Measurements from ENCODE around the gene AEN.

AEN gene

DNA sequence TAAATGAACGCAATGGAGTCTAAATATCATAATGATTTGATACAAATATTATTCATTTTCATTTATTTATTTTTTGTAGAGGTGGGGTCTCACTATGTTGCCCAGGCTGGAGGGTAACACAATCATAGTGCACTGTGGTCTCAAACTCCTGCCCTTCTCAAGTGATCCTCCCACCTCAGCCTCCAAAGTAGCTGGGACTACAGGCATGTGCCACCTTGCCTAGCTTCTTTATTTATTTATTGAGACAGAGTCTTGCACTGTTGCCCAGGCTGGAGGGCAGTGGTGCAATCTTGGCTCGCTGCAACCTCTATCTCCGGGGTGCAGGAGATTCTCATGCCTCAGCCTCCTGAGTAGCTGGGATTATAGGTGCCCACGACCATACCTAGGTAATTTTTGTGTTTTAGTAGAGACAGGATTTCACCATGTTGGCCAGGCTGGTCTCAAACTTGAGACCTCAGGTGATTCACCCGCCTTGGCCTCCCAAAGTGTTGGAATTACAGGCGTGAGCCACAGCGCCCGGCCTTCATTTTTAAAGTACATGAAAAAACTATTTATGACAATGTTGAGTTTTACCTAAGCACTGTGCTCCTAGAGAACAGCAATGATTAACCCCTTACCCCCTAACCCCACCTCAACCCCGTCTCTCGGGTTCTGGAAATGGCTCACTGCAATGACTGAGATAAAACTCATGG, 4.0 kb upstream of the AEN start:
- Histone ChIP-seq H3K4me3 (ENCODE audit: low read length) (no peak overlapping the region), H3K27me3 (ENCODE audit: control insufficient read depth, insufficient read depth, low read length) (no peaks in the 10 kb centered on the region), H3K36me3 (ENCODE audit: control insufficient read depth, insufficient read depth, low read length) (no peaks in the 10 kb centered on the region), H3K27ac (ENCODE audit: low read depth, low read length) (no peak overlapping the region), H3K9ac (ENCODE audit: low read length) (no peak overlapping the region), H3K4me1 (ENCODE audit: control insufficient read depth, insufficient read depth, low read length) (peaks cover 10% of the 10 kb centered on the region)

DNA sequence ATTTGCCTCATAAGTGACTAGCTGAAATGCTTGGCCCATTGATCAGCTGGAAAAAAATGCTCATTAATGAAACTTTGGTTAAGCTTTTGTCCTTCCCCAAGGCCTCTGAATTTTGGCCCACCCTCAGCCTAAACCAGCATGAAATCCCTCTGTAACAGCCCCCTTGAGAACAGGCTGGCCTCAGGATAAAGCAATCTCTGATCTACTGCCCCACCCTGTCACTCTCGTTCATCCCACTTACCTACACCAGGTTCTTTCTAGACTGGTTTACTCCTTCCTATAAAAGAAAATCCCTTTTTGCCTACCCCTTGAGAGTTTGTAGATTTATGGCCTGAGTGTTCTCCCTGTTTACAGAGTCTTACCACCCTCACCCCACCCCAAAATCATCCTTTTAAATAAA, 3.4 kb upstream of the AEN start:
- no peak overlapping the region for H3K27ac ChIP-seq (ENCODE audit: low read depth, low read length)

DNA sequence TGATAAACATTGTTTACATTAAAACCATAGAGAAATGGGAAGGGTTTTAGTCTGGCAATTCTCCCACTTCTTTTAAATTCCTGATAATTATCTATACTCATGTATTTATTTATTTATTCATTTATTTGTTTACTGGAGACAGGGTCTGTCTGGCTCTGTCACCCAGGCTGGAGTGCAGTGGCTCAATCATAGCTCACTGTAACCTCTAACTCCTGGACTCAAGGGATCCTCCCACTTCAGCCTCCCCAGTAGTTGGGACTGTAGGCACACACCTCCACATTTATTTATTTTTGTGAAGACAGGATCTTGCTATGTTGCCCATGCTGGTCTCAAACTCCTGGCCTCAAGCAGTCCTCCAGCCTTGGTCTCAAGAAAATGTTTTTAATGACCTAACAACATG, 2.5 kb upstream of the AEN start:
- Histone ChIP-seq H3K27ac (ENCODE audit: low read depth, low read length) (no peak overlapping the region), H3K4me3 (ENCODE audit: low read length) (no peak overlapping the region), H3K27me3 (ENCODE audit: control insufficient read depth, insufficient read depth, low read length) (no peaks in the 10 kb centered on the region), H3K36me3 (ENCODE audit: control insufficient read depth, insufficient read depth, low read length) (no peaks in the 10 kb centered on the region), H3K9ac (ENCODE audit: low read length) (no peak overlapping the region), H3K4me1 (ENCODE audit: control insufficient read depth, insufficient read depth, low read length) (peaks cover 12% of the 10 kb centered on the region)

More for the DNA sequence above, 3.4 kb upstream of the AEN start:
- Histone ChIP-seq H3K27me3 (ENCODE audit: control insufficient read depth, insufficient read depth, low read length) (no peaks in the 10 kb centered on the region), H3K36me3 (ENCODE audit: control insufficient read depth, insufficient read depth, low read length) (no peaks in the 10 kb centered on the region), H3K4me3 (ENCODE audit: low read length) (no peak overlapping the region), H3K9ac (ENCODE audit: low read length) (no peak overlapping the region), H3K4me1 (ENCODE audit: control insufficient read depth, insufficient read depth, low read length) (peaks cover 12% of the 10 kb centered on the region)

- no peak overlapping the region for H3K27ac ChIP-seq (ENCODE audit: low read depth, low read length)
- no peaks in the 10 kb centered on the region for H3K36me3 ChIP-seq (ENCODE audit: control insufficient read depth, insufficient read depth, low read length)
- no peaks in the 10 kb centered on the region for H3K27me3 ChIP-seq (ENCODE audit: control insufficient read depth, insufficient read depth, low read length)
- H3K9ac ChIP-seq (ENCODE audit: low read length) = no peak overlapping the region
- no peak overlapping the region for H3K4me3 ChIP-seq (ENCODE audit: low read length)
- peaks cover 12% of the 10 kb centered on the region for H3K4me1 ChIP-seq (ENCODE audit: control insufficient read depth, insufficient read depth, low read length)
Observed at GRCh38 chr15:88619796-88620195, 1.3 kb upstream of the AEN start.

DNA sequence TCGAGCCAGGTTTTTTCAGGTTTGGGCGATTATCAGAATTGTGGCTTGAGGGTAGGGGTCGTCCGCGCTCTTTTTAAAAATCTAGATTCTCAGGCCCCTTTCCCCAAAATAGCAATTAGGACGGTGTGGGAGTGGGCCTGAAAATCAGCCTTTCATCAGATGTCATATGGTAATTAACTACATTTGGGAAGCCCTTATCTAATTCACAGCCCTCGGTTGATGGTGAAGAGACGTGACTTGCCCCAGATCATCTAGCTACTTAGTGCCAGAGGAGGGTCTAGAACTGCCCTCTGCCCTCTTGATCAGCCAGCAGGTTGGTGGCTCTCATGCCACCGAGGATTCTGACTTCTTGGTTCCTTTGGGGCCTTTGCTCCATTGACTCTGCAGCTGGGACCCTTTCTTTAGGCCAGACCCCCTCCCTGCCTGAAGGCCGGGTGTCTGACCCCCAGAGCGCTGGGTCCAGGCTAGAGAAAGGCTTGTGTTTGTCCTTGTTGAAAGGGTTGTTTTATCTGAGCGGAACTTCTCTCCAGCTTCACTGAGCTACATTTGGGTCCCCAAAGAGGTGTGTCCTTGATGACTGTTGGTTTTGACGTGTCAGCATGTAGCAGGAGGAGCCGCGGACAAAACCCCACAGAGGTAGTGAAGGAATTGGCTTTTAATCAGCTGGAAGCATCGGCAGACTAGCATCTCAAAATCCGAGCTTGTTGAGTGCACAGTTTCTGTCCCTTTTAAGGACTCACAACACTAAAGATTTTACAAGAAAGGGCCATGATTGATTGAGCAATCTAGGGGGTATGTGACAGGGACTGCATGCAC, 857 bp downstream of the AEN start:
- peak overlapping the region; percentile 38 for H3K9ac ChIP-seq (ENCODE audit: low read length)

DNA sequence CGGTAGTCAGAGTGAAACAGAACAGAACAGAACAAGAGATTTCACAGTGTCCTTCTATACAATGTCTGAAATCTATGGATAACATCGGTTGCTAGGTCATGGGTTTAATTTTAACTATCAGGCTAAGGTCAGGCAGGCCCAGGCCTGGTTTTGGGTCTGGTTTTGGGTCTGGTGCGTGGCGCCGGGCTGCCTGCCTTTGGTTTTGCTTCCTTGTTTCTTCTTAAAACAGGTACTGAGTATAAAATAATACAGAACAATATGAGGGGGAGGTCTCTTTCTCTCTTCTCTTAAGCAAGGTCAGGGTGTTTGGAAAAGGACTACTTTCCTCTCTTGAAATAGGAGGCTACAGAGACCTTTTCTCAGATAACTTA, 1.4 kb downstream of the AEN start:
- no peak overlapping the region for H3K9ac ChIP-seq (ENCODE audit: low read length)
- peaks cover 12% of the 10 kb centered on the region for H3K4me1 ChIP-seq (ENCODE audit: control insufficient read depth, insufficient read depth, low read length)
- H3K36me3 ChIP-seq (ENCODE audit: control insufficient read depth, insufficient read depth, low read length) = peaks cover 6% of the 10 kb centered on the region
- no peaks in the 10 kb centered on the region for H3K27me3 ChIP-seq (ENCODE audit: control insufficient read depth, insufficient read depth, low read length)
- peak overlapping the region; percentile 73 for H3K4me3 ChIP-seq (ENCODE audit: low read length)
- H3K27ac ChIP-seq (ENCODE audit: low read depth, low read length) = no peak overlapping the region

More for the DNA sequence above, 857 bp downstream of the AEN start:
- H3K36me3 ChIP-seq (ENCODE audit: control insufficient read depth, insufficient read depth, low read length) = peaks cover 6% of the 10 kb centered on the region
- H3K4me3 ChIP-seq (ENCODE audit: low read length) = peak overlapping the region; percentile 73
- H3K27ac ChIP-seq (ENCODE audit: low read depth, low read length) = peak overlapping the region; percentile 86
- no peaks in the 10 kb centered on the region for H3K27me3 ChIP-seq (ENCODE audit: control insufficient read depth, insufficient read depth, low read length)
- H3K4me1 ChIP-seq (ENCODE audit: control insufficient read depth, insufficient read depth, low read length) = peaks cover 12% of the 10 kb centered on the region

- Histone ChIP-seq H3K27me3 (ENCODE audit: control insufficient read depth, insufficient read depth, low read length) (no peaks in the 10 kb centered on the region), H3K4me1 (ENCODE audit: control insufficient read depth, insufficient read depth, low read length) (peaks cover 12% of the 10 kb centered on the region), H3K36me3 (ENCODE audit: control insufficient read depth, insufficient read depth, low read length) (peaks cover 6% of the 10 kb centered on the region), H3K4me3 (ENCODE audit: low read length) (no peak overlapping the region), H3K27ac (ENCODE audit: low read depth, low read length) (no peak overlapping the region), H3K9ac (ENCODE audit: low read length) (no peak overlapping the region)
Observed at GRCh38 chr15:88623061-88623460, 1.9 kb downstream of the AEN start.

GRCh38 chr15:88623632-88624031, 2.5 kb downstream of the AEN start:
- H3K36me3 ChIP-seq (ENCODE audit: control insufficient read depth, insufficient read depth, low read length) = peaks cover 6% of the 10 kb centered on the region
- H3K27ac ChIP-seq (ENCODE audit: low read depth, low read length) = no peak overlapping the region
- H3K4me3 ChIP-seq (ENCODE audit: low read length) = no peak overlapping the region
- no peaks in the 10 kb centered on the region for H3K27me3 ChIP-seq (ENCODE audit: control insufficient read depth, insufficient read depth, low read length)
- peaks cover 12% of the 10 kb centered on the region for H3K4me1 ChIP-seq (ENCODE audit: control insufficient read depth, insufficient read depth, low read length)
- H3K9ac ChIP-seq (ENCODE audit: low read length) = no peak overlapping the region

DNA sequence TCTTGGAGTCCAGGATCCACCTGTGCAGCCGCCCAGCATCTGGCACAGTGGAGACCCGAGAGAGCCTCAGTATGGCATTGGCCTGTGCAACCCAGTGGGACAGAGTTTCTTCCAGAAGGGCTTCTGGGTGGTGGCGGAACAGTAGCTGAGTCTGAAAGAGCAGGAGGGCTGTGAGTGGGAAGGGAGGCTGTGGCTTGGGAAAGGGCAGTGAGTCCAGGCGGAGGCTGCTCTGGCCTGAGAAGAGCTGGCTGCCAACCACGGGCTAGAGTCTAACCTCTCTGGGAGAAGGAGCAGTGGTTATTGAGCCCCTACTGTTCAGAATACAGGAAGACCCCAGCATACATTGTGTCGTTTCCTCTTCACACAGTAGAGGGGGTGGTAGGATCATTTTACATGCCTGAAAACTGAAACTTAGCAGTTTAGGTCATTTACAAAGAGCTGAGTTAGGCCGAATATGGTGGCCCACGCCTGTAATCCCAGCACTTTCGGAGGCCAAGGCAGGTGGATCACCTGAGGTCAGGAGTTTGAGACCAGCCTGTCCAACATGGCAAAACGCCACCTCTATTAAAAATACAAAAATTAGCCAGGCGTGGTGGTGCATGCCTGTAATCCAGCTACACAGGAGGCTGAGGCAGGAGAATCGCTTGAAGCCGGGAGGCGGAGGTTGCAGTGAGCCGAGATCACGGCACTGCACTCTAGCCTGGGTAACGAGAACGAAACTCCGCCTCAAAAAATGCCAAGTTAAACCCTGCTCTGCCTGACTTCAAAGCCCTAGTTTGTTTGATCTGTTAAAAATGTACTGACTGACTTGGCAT, 3.2 kb downstream of the AEN start:
- no peak overlapping the region for H3K4me3 ChIP-seq (ENCODE audit: low read length)
- H3K36me3 ChIP-seq (ENCODE audit: control insufficient read depth, insufficient read depth, low read length) = peaks cover 6% of the 10 kb centered on the region
- H3K27me3 ChIP-seq (ENCODE audit: control insufficient read depth, insufficient read depth, low read length) = no peaks in the 10 kb centered on the region
- no peak overlapping the region for H3K27ac ChIP-seq (ENCODE audit: low read depth, low read length)
- peaks cover 12% of the 10 kb centered on the region for H3K4me1 ChIP-seq (ENCODE audit: control insufficient read depth, insufficient read depth, low read length)
- no peak overlapping the region for H3K9ac ChIP-seq (ENCODE audit: low read length)

DNA sequence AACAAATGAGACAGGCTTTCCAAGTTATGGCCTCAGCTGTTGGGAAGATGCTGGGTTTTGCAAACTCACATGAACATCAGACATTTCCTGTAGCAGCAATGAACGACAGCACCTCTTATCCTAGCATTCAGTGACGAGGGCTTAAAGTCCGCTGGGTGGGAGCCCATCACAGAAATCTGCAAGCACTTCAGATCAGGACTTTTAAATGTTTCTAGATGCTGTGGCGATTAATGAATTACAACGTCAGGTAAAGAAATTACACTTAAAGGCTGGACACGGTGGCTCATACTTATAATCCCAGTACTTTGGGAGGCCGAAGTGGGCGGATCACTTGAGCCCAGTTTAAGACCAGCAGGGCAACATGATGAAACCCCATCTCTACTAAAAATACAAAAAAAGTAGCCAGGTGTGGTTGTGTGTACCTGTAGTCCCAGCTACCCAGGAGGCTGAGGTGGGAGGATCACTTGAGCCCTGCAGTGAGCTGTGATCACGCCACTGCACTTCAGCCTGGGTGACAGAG, 3.9 kb downstream of the AEN start:
- H3K4me1 ChIP-seq (ENCODE audit: control insufficient read depth, insufficient read depth, low read length) = peaks cover 12% of the 10 kb centered on the region
- no peak overlapping the region for H3K27ac ChIP-seq (ENCODE audit: low read depth, low read length)
- H3K4me3 ChIP-seq (ENCODE audit: low read length) = no peak overlapping the region
- no peak overlapping the region for H3K9ac ChIP-seq (ENCODE audit: low read length)
- H3K27me3 ChIP-seq (ENCODE audit: control insufficient read depth, insufficient read depth, low read length) = no peaks in the 10 kb centered on the region
- peaks cover 6% of the 10 kb centered on the region for H3K36me3 ChIP-seq (ENCODE audit: control insufficient read depth, insufficient read depth, low read length)

DNA sequence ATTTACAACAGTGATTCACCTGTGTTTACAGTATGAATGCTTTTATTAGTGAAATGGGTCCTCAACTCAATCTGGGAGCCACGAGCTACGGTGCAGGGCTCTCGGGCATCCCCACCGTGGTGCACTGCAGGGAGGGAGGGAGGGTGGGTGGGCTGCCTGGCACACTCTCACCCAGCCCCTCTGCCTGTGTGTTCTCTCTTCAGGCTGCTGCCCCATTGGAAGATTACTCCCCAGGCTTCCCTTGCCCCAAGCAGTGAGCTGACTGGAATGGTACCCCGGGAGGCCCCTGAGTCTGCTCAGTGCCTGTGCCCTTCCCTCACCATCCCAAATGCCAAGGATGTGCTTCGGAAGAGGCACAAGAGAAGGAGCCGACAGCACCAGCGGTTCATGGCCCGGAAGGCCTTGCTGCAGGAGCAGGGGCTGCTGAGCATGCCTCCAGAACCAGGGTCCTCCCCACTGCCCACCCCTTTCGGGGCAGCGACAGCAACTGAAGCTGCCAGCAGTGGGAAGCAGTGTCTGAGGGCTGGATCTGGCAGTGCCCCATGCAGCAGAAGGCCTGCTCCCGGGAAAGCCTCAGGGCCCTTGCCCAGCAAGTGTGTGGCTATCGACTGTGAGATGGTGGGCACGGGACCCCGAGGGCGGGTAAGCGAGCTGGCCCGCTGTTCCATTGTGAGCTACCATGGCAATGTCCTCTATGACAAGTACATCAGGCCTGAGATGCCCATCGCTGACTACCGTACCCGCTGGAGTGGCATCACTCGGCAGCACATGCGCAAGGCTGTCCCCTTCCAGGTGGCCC, 5.0 kb downstream of the AEN start:
- H3K4me3 ChIP-seq (ENCODE audit: low read length) = no peak overlapping the region
- H3K27ac ChIP-seq (ENCODE audit: low read depth, low read length) = no peak overlapping the region
- no peak overlapping the region for H3K9ac ChIP-seq (ENCODE audit: low read length)
- no peaks in the 10 kb centered on the region for H3K27me3 ChIP-seq (ENCODE audit: control insufficient read depth, insufficient read depth, low read length)
- H3K4me1 ChIP-seq (ENCODE audit: control insufficient read depth, insufficient read depth, low read length) = peaks cover 8% of the 10 kb centered on the region
- peaks cover 10% of the 10 kb centered on the region for H3K36me3 ChIP-seq (ENCODE audit: control insufficient read depth, insufficient read depth, low read length)

Measured in rectal smooth muscle tissue (tissue), 1 donor.